ENCODE results near the gene TTYH3. TPM values are rescaled to one million over a fixed set of nuclear protein-coding genes. Genes with fewer than 3 reads are reported as not detected.
"Not testable (repeated sequence)": the region's sequence is repeated elsewhere in the genome, so short reads cannot be mapped to it uniquely, and the experiment has no call there.

Gene TTYH3
- total RNA-seq, 1 donor from 2014 or later: 250 TPM

GRCh38 chr7:2668401-2668800 lies 36.6 kb downstream of the TTYH3 start:
- no peak overlapping the region for H3K4me3 Mint-ChIP-seq (ENCODE audit: unreplicated experiment)
- no peak overlapping the region for H3K27ac Mint-ChIP-seq (ENCODE audit: unreplicated experiment)
- no peaks in the 10 kb centered on the region for H3K9me3 Mint-ChIP-seq (ENCODE audit: unreplicated experiment)
- H3K27me3 Mint-ChIP-seq (ENCODE audit: unreplicated experiment): peaks cover 28% of the 10 kb centered on the region
- H3K36me3 Mint-ChIP-seq (ENCODE audit: low read depth, unreplicated experiment): peaks cover 9% of the 10 kb centered on the region
- H3K4me1 Mint-ChIP-seq (ENCODE audit: unreplicated experiment): peaks cover 10% of the 10 kb centered on the region
- TF ChIP-seq, protein P1, sequence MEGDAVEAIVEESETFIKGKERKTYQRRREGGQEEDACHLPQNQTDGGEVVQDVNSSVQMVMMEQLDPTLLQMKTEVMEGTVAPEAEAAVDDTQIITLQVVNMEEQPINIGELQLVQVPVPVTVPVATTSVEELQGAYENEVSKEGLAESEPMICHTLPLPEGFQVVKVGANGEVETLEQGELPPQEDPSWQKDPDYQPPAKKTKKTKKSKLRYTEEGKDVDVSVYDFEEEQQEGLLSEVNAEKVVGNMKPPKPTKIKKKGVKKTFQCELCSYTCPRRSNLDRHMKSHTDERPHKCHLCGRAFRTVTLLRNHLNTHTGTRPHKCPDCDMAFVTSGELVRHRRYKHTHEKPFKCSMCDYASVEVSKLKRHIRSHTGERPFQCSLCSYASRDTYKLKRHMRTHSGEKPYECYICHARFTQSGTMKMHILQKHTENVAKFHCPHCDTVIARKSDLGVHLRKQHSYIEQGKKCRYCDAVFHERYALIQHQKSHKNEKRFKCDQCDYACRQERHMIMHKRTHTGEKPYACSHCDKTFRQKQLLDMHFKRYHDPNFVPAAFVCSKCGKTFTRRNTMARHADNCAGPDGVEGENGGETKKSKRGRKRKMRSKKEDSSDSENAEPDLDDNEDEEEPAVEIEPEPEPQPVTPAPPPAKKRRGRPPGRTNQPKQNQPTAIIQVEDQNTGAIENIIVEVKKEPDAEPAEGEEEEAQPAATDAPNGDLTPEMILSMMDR (IDR thresholded peaks at IDR 0.05; ENCODE audit: unreplicated experiment): no peak
- no peak for DNase-seq (ENCODE audit: low spot score)

GRCh38 chr7:2670171-2670570 lies 38.4 kb downstream of the TTYH3 start:
- Mint-ChIP-seq H3K4me1 (ENCODE audit: unreplicated experiment) (peaks cover 8% of the 10 kb centered on the region), H3K4me3 (ENCODE audit: unreplicated experiment) (no peak overlapping the region), H3K27me3 (ENCODE audit: unreplicated experiment) (peaks cover 22% of the 10 kb centered on the region), H3K9me3 (ENCODE audit: unreplicated experiment) (no peaks in the 10 kb centered on the region), H3K27ac (ENCODE audit: unreplicated experiment) (no peak overlapping the region), H3K36me3 (ENCODE audit: low read depth, unreplicated experiment) (peaks cover 9% of the 10 kb centered on the region)
- TF ChIP-seq, protein P1 (IDR thresholded peaks at IDR 0.05; ENCODE audit: unreplicated experiment): no peak
- DNase-seq (ENCODE audit: low spot score): no peak

DNA sequence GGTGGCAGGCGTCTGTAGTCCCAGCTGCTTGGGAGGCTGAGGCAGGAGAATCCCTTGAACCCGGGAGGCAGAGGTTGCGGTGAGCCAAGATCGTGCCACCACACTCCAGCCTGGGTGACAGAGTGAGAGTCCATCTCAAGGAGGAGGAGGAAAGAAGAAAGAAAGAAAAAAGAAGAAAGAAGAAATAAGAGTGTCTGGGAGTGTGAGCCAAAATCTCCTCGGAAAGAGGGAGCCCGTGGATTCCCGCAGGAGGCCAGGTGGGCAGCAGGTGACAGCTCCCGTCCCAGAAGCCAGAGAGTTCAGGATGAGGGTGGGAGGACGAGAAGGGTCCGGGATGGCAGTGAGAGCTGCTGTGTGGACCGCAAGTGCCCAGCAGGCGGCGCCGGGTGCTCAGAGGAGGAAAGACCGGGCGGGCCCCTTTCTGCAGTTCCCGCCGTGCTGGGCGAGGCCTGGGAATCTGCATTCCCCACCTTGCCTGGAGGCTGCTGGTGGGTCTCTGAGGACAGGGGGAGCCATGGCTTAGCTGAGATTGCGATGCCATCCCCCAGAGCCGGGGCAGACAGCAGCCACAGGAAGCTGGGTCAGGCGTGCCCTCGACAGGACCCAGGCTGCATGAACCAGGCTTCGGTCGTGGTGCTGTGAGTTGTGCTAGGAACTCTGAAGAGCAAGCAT lies 39.1 kb downstream of the TTYH3 start:
- H3K4me1 Mint-ChIP-seq (ENCODE audit: unreplicated experiment): peaks cover 8% of the 10 kb centered on the region
- TF ChIP-seq, protein P1 (IDR thresholded peaks at IDR 0.05; ENCODE audit: unreplicated experiment): peak; percentile 74
- no peak overlapping the region for H3K4me3 Mint-ChIP-seq (ENCODE audit: unreplicated experiment)
- no peak overlapping the region for H3K27ac Mint-ChIP-seq (ENCODE audit: unreplicated experiment)
- peak; percentile 78 for DNase-seq (ENCODE audit: low spot score)
- no peaks in the 10 kb centered on the region for H3K9me3 Mint-ChIP-seq (ENCODE audit: unreplicated experiment)
- H3K27me3 Mint-ChIP-seq (ENCODE audit: unreplicated experiment): peaks cover 19% of the 10 kb centered on the region
- H3K36me3 Mint-ChIP-seq (ENCODE audit: low read depth, unreplicated experiment): peaks cover 9% of the 10 kb centered on the region

- not testable (repeated sequence) for DNase-seq (ENCODE audit: low spot score); H3K4me3 Mint-ChIP-seq (ENCODE audit: unreplicated experiment); H3K27ac Mint-ChIP-seq (ENCODE audit: unreplicated experiment); H3K36me3 Mint-ChIP-seq (ENCODE audit: low read depth, unreplicated experiment); H3K9me3 Mint-ChIP-seq (ENCODE audit: unreplicated experiment); H3K4me1 Mint-ChIP-seq (ENCODE audit: unreplicated experiment)
- H3K27me3 Mint-ChIP-seq (ENCODE audit: unreplicated experiment): peaks cover 10% of the 10 kb centered on the region
These were observed 41.4 kb downstream of the TTYH3 start for GRCh38 chr7:2673214-2673613.

DNA sequence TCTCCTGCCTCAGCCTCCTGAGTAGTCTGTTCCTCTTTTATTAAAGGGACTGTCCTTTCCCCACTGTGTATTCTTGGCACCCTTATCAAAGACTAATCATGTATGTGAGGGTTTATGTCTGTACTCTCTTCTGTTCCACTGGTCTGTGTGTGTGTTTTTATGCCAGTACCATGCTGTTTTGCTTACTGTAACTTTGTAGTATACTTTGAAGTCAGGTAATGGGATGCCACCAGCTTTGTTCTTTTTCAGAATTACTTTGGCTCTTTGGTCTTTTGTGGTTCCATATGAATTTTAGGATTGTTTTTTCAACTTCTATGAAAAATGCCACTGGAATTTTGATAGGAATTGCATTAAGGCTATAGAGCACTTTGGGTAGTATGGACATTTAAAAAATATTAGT lies 42.1 kb downstream of the TTYH3 start:
- no peak for DNase-seq (ENCODE audit: low spot score)
- no peak overlapping the region for H3K27ac Mint-ChIP-seq (ENCODE audit: unreplicated experiment)
- TF ChIP-seq, protein P1 (IDR thresholded peaks at IDR 0.05; ENCODE audit: unreplicated experiment): no peak
- peaks cover 4% of the 10 kb centered on the region for H3K4me1 Mint-ChIP-seq (ENCODE audit: unreplicated experiment)
- H3K9me3 Mint-ChIP-seq (ENCODE audit: unreplicated experiment): no peaks in the 10 kb centered on the region
- H3K4me3 Mint-ChIP-seq (ENCODE audit: unreplicated experiment): no peak overlapping the region
- H3K36me3 Mint-ChIP-seq (ENCODE audit: low read depth, unreplicated experiment): peaks cover 5% of the 10 kb centered on the region
- peaks cover 8% of the 10 kb centered on the region for H3K27me3 Mint-ChIP-seq (ENCODE audit: unreplicated experiment)

Measured in endothelial cell (in vitro differentiated cells).